Right renal cortex interstitium (tissue), 3 donors: Measurements from ENCODE around the gene GNG4. TPM values are rescaled to one million over a fixed set of nuclear protein-coding genes. Genes with fewer than 3 reads are reported as not detected.
"Not testable (repeated sequence)": the region's sequence is repeated elsewhere in the genome, so short reads cannot be mapped to it uniquely, and the experiment has no call there.

Experiments
- DNase-seq, 3 donors: peaks; one replicate each; pipeline ENCODE4 v3.0.0-alpha.2; 2013; ENCODE audit warnings: low read depth in 3 of 3, low spot score in 2 of 3
- polyA plus RNA-seq, 3 donors: library from polyadenylated mRNA; unstranded; fragments of 120-200 nt; gene quantifications; one replicate each; pipeline ENCODE4 v1.2.1, GENCODE V29; 2013; ENCODE audit not compliant: insufficient read length in 3 of 3

GNG4 gene
- polyA plus RNA-seq, 3 donors, result 2.9 to 3.7 (median 3.4) TPM

DNA sequence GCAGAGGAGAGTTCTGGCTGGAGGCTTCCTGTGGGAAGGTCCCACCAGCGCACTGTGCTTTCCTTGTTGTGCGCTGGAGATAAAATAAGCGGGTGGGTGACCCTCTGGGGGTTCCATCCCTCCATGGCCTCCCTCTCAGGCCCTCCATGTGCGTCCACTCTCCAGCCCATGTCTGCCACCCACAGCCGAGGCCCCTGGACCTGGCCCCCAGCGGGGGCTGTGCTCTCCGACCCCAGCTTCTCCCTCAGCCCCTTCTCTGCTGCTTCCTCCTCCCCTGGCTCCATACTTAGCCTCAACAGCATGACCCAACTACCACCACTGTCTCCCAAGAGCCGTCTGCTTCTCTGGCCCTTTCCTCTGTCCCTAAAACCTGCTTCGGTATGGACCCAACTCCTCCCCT is 61.4 kb downstream of the GNG4 start:
- DNase-seq, result no peak

- no peak for DNase-seq
Observed at GRCh38 chr1:235586992-235587391, 62.6 kb downstream of the GNG4 start.

GRCh38 chr1:235586413-235586812 is 63.2 kb downstream of the GNG4 start:
- no peak for DNase-seq

DNA sequence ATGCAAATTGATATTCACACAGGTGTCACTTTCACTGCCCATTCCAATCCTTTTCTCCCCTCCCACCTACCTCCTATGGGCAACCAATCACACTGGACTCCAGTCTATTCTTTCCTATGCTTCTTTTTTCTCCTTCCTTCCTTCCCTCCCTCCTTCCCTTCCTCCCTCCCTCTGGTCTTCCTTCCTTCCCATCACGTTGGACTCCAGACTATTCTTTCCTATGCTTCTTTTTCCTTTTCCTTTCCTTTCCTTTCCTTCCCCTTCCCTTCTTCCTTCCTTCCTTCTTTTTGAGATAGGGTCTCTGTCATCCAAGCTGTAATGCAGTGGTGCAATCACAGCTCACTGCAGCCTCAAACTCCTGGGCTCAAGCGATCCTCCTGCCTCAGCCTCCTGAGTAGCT is 64.6 kb downstream of the GNG4 start:
- DNase-seq, result no peak

DNA sequence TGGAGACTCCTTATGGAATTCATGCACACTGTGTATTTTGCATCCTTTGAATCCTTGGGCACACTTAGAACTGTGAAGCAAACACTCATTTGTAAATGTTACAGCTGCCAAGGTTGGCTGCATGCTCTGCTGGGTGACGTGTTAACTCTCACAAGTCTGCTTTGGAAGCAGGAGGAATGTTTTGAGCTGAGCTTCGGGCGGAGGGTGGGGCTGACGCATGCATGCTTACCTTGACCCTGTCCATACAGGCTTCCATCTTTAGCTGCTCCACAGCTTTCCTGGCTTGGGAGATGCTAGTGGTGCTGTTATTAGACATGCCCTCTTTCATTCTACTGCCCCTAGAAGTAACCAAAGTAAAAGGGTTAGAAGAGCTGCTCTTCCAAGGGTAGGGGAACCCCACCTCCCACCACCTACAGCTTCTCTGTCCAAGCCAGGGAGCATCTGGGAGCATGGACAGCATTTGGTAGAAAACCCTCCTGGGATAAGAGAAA is 66.0 kb downstream of the GNG4 start:
- no peak for DNase-seq

DNA sequence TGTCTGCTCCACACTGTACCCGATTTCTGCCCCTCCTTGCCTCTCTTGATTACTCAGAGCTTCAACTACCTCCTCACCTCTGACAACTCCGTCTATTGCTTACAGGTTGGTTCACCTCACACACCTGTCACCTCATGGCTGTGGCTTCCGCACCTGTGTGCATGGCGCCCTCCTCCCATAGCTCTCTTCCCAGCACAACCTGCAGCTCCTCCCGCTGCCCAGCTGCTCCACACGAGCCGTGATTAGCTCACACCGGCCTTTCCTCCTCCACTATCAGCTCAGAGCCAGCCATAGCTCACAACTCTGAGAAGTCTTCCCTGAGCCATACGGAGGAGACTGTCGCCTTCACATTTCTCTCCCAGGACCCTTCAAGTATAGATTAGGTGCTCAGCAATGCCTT is 67.5 kb downstream of the GNG4 start:
- DNase-seq, result no peak

- no peak for DNase-seq
Observed at GRCh38 chr1:235579891-235580290, 69.7 kb downstream of the GNG4 start.

GRCh38 chr1:235575597-235575996 is 74.0 kb downstream of the GNG4 start:
- no peak for DNase-seq

GRCh38 chr1:235573880-235574279 is 75.7 kb downstream of the GNG4 start:
- DNase-seq, result no peak

DNA sequence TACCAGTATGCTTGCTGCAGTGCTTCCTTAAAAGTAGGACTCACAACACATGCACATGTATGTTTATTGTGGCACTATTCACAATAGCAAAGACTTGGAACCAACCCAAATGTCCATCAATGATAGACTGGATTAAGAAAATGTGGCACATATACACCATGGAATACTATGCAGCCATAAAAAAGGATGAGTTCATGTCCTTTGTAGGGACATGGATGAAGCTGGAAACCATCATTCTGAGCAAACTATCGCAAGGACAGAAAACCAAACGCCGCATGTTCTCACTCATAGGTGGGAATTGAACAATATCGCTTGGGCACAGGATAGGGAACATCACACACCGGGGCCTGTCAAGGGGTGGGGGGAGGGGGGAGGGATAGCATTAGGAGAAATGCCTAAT is 76.6 kb downstream of the GNG4 start:
- not testable (repeated sequence) for DNase-seq

GRCh38 chr1:235571482-235571881 is 78.1 kb downstream of the GNG4 start:
- no peak for DNase-seq

- DNase-seq, result no peak
Observed at GRCh38 chr1:235567812-235568503, 81.6 kb downstream of the GNG4 start.

DNA sequence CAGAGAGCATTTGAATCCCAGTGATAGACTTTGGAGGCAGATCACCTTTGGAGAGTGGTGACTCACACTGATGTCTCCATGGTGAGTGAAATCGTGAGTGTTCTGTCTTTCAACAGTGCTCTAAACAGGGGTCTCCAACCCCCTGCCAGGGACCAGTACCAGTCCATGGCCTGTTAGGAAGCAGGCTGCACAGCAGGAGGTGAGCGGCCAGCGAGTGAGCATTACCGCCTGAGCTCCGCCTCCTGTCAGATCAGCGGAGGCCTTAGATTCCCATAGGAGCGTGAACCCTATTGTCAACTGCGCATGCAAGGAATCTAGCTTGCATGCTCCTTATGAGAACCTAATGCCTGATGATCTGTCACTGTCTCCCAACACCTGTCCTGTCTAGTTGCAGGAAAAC is 83.5 kb downstream of the GNG4 start:
- DNase-seq, result no peak

DNA sequence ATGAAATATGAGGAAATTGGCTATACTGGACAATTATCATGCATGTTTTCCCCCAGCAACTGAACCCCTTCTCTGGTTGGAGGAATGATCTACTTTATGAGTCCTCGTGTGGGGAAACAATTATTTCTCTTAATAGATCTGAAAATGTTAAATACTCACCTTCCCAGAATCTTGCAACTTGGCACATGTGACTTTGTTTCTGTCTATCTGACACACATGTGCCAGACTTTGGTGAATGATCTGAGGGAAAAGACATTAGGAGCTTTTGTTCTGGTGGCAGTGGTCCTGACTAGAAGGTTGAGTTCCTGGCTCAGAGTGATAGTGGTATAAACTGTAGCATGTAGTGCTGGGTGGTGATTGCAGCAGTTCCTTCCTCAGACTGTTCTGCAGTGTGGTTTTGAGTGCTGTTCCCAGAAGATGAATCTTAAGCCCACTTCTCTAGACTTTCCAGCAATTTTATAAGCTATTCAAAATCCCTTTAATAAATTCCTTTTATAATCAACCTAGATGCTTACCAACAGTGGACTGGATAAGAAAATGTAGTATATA is 86.0 kb downstream of the GNG4 start:
- no peak for DNase-seq

DNA sequence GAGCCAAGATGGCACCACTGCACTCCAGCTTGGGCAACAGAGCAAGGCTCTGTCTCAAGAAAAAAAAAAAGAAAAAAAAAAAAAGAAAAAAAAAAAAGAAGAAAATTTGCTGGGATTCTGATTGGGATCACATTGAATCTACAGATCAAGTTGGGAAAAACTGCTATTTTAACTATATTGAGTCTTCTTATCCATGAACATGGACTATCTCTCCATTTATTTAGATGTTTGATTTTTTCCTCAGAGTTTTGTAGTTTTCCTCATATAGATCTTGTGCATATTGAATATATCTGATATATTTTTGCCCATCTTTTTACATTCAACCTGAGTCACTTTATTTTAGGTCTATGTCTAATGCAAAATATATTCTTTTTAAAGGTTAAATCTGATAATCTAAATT is 87.0 kb downstream of the GNG4 start:
- no peak for DNase-seq

GRCh38 chr1:235558621-235559169 is 90.9 kb downstream of the GNG4 start:
- DNase-seq, result no peak

DNA sequence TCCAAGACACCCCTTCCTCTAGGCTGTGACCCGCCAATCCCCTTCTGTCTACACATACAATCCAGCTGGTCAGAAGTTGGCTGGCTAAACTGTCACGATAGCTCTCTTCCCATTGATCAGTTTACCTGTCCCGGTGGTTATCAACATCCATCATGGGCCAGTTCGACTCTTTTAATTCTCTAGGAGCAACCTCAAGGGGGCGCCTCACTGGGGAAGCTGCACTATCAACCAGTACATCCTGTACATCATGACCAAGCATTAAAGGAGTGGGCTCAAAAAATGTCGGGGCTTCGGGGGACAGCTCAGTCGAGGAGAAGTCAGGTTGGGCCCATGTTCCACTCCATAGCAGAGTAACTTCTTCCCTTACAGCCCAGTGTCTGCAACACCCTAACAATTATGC is 92.1 kb downstream of the GNG4 start:
- DNase-seq, result no peak

DNA sequence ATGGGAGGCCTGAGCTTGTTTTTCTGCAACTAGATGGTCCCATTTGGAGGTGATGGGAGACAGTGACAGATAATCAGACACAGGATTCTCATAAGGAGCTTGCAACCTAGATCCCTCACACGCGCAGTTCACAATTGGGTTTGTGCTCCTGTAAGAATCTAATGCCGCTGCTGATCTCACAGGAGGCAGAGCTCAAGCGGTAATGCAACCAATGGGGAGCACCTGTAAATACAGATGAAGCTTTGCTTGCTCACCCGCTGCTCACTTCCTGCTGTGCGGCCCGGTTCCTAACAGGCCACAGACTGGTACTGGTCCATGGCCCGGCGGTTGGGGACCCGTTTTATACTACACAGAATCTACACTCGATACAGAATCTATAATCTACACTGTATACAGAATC is 92.8 kb downstream of the GNG4 start:
- DNase-seq, result no peak

DNA sequence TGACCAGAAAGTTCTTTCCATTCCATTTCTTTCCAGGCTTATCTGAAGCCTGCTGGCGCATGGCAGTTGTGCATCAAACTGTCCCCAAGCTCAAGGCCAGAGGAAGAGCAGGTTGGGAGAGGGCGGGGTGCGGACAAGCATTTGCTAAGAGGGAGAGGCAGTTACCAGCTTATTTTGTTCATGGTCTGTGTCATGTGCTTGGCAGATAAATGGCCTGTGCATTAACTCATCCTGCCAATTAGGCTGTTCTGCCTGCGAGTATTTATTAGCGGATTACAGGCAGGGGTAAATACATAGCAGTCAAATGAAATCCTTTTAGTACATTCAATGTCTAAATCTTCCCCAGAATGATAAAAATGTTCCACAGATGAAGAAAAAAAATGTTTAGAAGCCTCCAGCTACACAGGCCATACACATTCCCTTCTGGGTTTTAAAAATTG is 96.5 kb downstream of the GNG4 start:
- no peak for DNase-seq

GRCh38 chr1:235552146-235552716 is 97.4 kb downstream of the GNG4 start:
- no peak for DNase-seq

DNA sequence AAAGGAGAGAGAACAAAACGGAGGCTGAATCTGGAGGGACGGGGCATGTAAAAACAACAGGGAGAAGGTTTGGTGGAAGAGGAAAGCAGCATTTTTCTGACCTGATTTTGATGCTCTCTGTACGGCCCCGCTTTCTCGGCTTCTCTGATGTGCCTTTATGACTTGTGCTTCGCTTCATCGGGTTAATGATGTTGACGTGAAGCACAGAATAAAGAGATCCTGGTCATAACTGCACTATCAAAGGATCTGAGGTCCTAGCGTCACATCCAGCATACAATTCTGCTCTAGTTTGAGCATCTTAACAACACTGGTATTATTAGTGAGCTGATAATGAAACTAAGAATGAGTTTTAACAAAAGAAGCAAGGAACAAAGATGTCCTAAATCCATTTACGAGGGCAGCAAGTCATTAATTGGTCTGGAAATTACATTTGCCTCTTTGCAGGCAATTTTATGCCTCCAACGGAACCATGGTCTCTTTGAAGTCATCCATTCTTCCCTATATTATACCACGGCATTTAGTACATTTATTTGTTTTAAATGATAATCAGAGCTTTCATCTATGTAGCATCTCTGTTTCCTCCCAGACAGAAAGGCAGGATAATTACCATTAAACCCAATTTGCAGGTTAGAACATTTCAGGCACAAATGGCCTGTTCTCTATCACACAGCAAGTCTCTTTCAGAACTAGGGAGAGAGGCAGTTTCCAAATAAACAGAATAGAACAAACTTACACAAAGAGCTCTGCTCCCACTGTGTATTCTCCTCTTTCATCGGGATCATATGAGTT is 100.0 kb downstream of the GNG4 start:
- no peak for DNase-seq
